ENCODE results near the gene CFP.

Gene CFP

GRCh38 chrX:47634871-47635575 is 5.3 kb upstream of the CFP start:
- no peak overlapping the region for H3K4me3 ChIP-seq (ENCODE audit: low read length)
- no peak overlapping the region for H3K9ac ChIP-seq (ENCODE audit: low read length)
- no peak overlapping the region for H3K56ac ChIP-seq (ENCODE audit: low read length)
- peaks cover 2% of the 10 kb centered on the region for H3K36me3 ChIP-seq (ENCODE audit: control insufficient read depth, insufficient read depth, low read length)
- no peak for DNase-seq
- H4K5ac ChIP-seq (ENCODE audit: low read length): no peak overlapping the region
- no peaks in the 10 kb centered on the region for H3K79me1 ChIP-seq (ENCODE audit: low read length)
- H3K27me3 ChIP-seq (ENCODE audit: insufficient read depth, low read length, poor library complexity): no peaks in the 10 kb centered on the region
- H3K4me1 ChIP-seq (ENCODE audit: control insufficient read depth, low read depth, low read length): no peaks in the 10 kb centered on the region
- no peak overlapping the region for H3K4me2 ChIP-seq (ENCODE audit: low read length)
- no peaks in the 10 kb centered on the region for H3K79me2 ChIP-seq (ENCODE audit: control insufficient read depth, insufficient read depth, low read length)
- no peak overlapping the region for H4K8ac ChIP-seq (ENCODE audit: low read depth, low read length)
- no peak overlapping the region for H3K4ac ChIP-seq (ENCODE audit: low read depth, low read length)
- no CpG with 5 or more reads among the region's 16 CpGs for WGBS (ENCODE audit: extremely low coverage, insufficient coverage, low lambda C conversion rate)
- H2BK120ac ChIP-seq (ENCODE audit: low read depth, low read length): no peak overlapping the region
- H3K23ac ChIP-seq (ENCODE audit: low read length): no peak overlapping the region
- H2BK15ac ChIP-seq (replicated peaks; ENCODE audit: low read depth): no peak overlapping the region
- no peak overlapping the region for H3K18ac ChIP-seq (ENCODE audit: low read length)
- H2AK5ac ChIP-seq (ENCODE audit: low read length): no peak overlapping the region
- no peak overlapping the region for H2BK5ac ChIP-seq (ENCODE audit: low read length)
- no peak overlapping the region for H3K27ac ChIP-seq (ENCODE audit: low read depth, low read length)

GRCh38 chrX:47633689-47634590 is 4.2 kb upstream of the CFP start:
- Histone ChIP-seq H3K56ac (ENCODE audit: low read length) (no peak overlapping the region), H2BK15ac (replicated peaks; ENCODE audit: low read depth) (no peak overlapping the region), H3K4me2 (ENCODE audit: low read length) (no peak overlapping the region), H3K79me1 (ENCODE audit: low read length) (no peaks in the 10 kb centered on the region), H3K18ac (ENCODE audit: low read length) (no peak overlapping the region), H3K27me3 (ENCODE audit: insufficient read depth, low read length, poor library complexity) (no peaks in the 10 kb centered on the region), H3K4me3 (ENCODE audit: low read length) (no peak overlapping the region), H3K23ac (ENCODE audit: low read length) (no peak overlapping the region), H3K9ac (ENCODE audit: low read length) (no peak overlapping the region), H2BK120ac (ENCODE audit: low read depth, low read length) (no peak overlapping the region), H3K4ac (ENCODE audit: low read depth, low read length) (no peak overlapping the region), H3K27ac (ENCODE audit: low read depth, low read length) (no peak overlapping the region), H3K4me1 (ENCODE audit: control insufficient read depth, low read depth, low read length) (no peaks in the 10 kb centered on the region), H3K36me3 (ENCODE audit: control insufficient read depth, insufficient read depth, low read length) (peaks cover 2% of the 10 kb centered on the region), H2AK5ac (ENCODE audit: low read length) (no peak overlapping the region), H4K5ac (ENCODE audit: low read length) (no peak overlapping the region), H4K8ac (ENCODE audit: low read depth, low read length) (no peak overlapping the region), H2BK5ac (ENCODE audit: low read length) (no peak overlapping the region), H3K79me2 (ENCODE audit: control insufficient read depth, insufficient read depth, low read length) (no peaks in the 10 kb centered on the region)
- no CpG with 5 or more reads among the region's 14 CpGs for whole genome bisulfite sequencing (ENCODE audit: extremely low coverage, insufficient coverage, low lambda C conversion rate)
- no peak for DNase-seq

- DNase-seq: no peak
- no peak overlapping the region for H2BK120ac ChIP-seq (ENCODE audit: low read depth, low read length)
- H3K79me1 ChIP-seq (ENCODE audit: low read length): no peaks in the 10 kb centered on the region
- H3K23ac ChIP-seq (ENCODE audit: low read length): no peak overlapping the region
- H4K5ac ChIP-seq (ENCODE audit: low read length): no peak overlapping the region
- no CpG with 5 or more reads among the region's 4 CpGs for WGBS (ENCODE audit: extremely low coverage, insufficient coverage, low lambda C conversion rate)
- H3K18ac ChIP-seq (ENCODE audit: low read length): no peak overlapping the region
- H2AK5ac ChIP-seq (ENCODE audit: low read length): no peak overlapping the region
- H3K27me3 ChIP-seq (ENCODE audit: insufficient read depth, low read length, poor library complexity): no peaks in the 10 kb centered on the region
- H3K4me2 ChIP-seq (ENCODE audit: low read length): no peak overlapping the region
- H3K9ac ChIP-seq (ENCODE audit: low read length): no peak overlapping the region
- H2BK5ac ChIP-seq (ENCODE audit: low read length): no peak overlapping the region
- H3K4me1 ChIP-seq (ENCODE audit: control insufficient read depth, low read depth, low read length): no peaks in the 10 kb centered on the region
- H4K8ac ChIP-seq (ENCODE audit: low read depth, low read length): no peak overlapping the region
- H3K36me3 ChIP-seq (ENCODE audit: control insufficient read depth, insufficient read depth, low read length): peaks cover 2% of the 10 kb centered on the region
- no peaks in the 10 kb centered on the region for H3K79me2 ChIP-seq (ENCODE audit: control insufficient read depth, insufficient read depth, low read length)
- H3K56ac ChIP-seq (ENCODE audit: low read length): no peak overlapping the region
- no peak overlapping the region for H3K4me3 ChIP-seq (ENCODE audit: low read length)
- no peak overlapping the region for H3K4ac ChIP-seq (ENCODE audit: low read depth, low read length)
- no peak overlapping the region for H3K27ac ChIP-seq (ENCODE audit: low read depth, low read length)
- H2BK15ac ChIP-seq (replicated peaks; ENCODE audit: low read depth): no peak overlapping the region
These were observed 2.9 kb upstream of the CFP start for GRCh38 chrX:47632666-47633065.

GRCh38 chrX:47631676-47632075 is 1.9 kb upstream of the CFP start:
- no peak overlapping the region for H4K5ac ChIP-seq (ENCODE audit: low read length)
- H4K8ac ChIP-seq (ENCODE audit: low read depth, low read length): no peak overlapping the region
- no peaks in the 10 kb centered on the region for H3K27me3 ChIP-seq (ENCODE audit: insufficient read depth, low read length, poor library complexity)
- no peak overlapping the region for H2BK15ac ChIP-seq (replicated peaks; ENCODE audit: low read depth)
- no peak overlapping the region for H3K4me3 ChIP-seq (ENCODE audit: low read length)
- no peaks in the 10 kb centered on the region for H3K79me1 ChIP-seq (ENCODE audit: low read length)
- no peak overlapping the region for H2AK5ac ChIP-seq (ENCODE audit: low read length)
- no peak overlapping the region for H3K18ac ChIP-seq (ENCODE audit: low read length)
- H3K79me2 ChIP-seq (ENCODE audit: control insufficient read depth, insufficient read depth, low read length): no peaks in the 10 kb centered on the region
- H3K4me2 ChIP-seq (ENCODE audit: low read length): no peak overlapping the region
- WGBS (ENCODE audit: extremely low coverage, insufficient coverage, low lambda C conversion rate): no CpG with 5 or more reads among the region's 5 CpGs
- no peak overlapping the region for H3K56ac ChIP-seq (ENCODE audit: low read length)
- DNase-seq: no peak
- no peak overlapping the region for H2BK120ac ChIP-seq (ENCODE audit: low read depth, low read length)
- no peak overlapping the region for H2BK5ac ChIP-seq (ENCODE audit: low read length)
- no peak overlapping the region for H3K23ac ChIP-seq (ENCODE audit: low read length)
- H3K9ac ChIP-seq (ENCODE audit: low read length): no peak overlapping the region
- no peak overlapping the region for H3K27ac ChIP-seq (ENCODE audit: low read depth, low read length)
- H3K4ac ChIP-seq (ENCODE audit: low read depth, low read length): no peak overlapping the region
- H3K36me3 ChIP-seq (ENCODE audit: control insufficient read depth, insufficient read depth, low read length): peaks cover 2% of the 10 kb centered on the region
- no peaks in the 10 kb centered on the region for H3K4me1 ChIP-seq (ENCODE audit: control insufficient read depth, low read depth, low read length)

GRCh38 chrX:47628982-47629381 is 748 bp downstream of the CFP start:
- H3K27me3 ChIP-seq (ENCODE audit: insufficient read depth, low read length, poor library complexity): no peaks in the 10 kb centered on the region
- H4K5ac ChIP-seq (ENCODE audit: low read length): no peak overlapping the region
- no peak overlapping the region for H3K9ac ChIP-seq (ENCODE audit: low read length)
- no peaks in the 10 kb centered on the region for H3K79me2 ChIP-seq (ENCODE audit: control insufficient read depth, insufficient read depth, low read length)
- no CpG with 5 or more reads among the region's 1 CpG for WGBS (ENCODE audit: extremely low coverage, insufficient coverage, low lambda C conversion rate)
- H3K4me2 ChIP-seq (ENCODE audit: low read length): no peak overlapping the region
- no peak overlapping the region for H2BK120ac ChIP-seq (ENCODE audit: low read depth, low read length)
- H4K8ac ChIP-seq (ENCODE audit: low read depth, low read length): no peak overlapping the region
- H3K23ac ChIP-seq (ENCODE audit: low read length): no peak overlapping the region
- no peak overlapping the region for H3K4me3 ChIP-seq (ENCODE audit: low read length)
- DNase-seq: peak; percentile 80
- no peaks in the 10 kb centered on the region for H3K4me1 ChIP-seq (ENCODE audit: control insufficient read depth, low read depth, low read length)
- no peak overlapping the region for H2AK5ac ChIP-seq (ENCODE audit: low read length)
- H3K36me3 ChIP-seq (ENCODE audit: control insufficient read depth, insufficient read depth, low read length): no peaks in the 10 kb centered on the region
- no peak overlapping the region for H3K18ac ChIP-seq (ENCODE audit: low read length)
- no peak overlapping the region for H3K4ac ChIP-seq (ENCODE audit: low read depth, low read length)
- no peak overlapping the region for H2BK15ac ChIP-seq (replicated peaks; ENCODE audit: low read depth)
- H3K27ac ChIP-seq (ENCODE audit: low read depth, low read length): no peak overlapping the region
- H2BK5ac ChIP-seq (ENCODE audit: low read length): no peak overlapping the region
- no peaks in the 10 kb centered on the region for H3K79me1 ChIP-seq (ENCODE audit: low read length)
- no peak overlapping the region for H3K56ac ChIP-seq (ENCODE audit: low read length)

Measured in mesendoderm (in vitro differentiated cells).